ENCODE data around the gene UCK2. TPM values are rescaled to one million over a fixed set of nuclear protein-coding genes. Genes with fewer than 3 reads are reported as not detected.

Gene UCK2
- total RNA-seq, 1 donor from 2014 or later, result 27.0 TPM

DNA sequence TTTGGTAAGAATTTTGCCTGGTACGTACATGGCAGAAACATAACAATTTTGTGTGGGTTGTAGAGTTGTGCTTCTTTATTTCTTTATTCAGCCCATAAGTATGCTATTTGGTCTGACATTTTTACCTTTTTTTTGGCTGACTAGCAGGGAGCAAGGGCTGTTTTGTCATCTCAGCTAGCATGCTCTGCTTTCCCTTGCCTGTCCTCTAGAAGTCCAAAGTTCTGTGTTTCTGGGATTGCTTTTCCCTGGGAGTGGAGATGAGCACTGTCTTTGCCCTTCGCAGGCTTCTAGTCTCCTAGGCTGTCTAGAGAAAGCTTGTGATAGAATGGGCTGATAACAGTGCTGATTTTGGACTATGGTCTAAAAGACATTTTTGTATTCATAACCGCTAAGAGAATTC is 7.5 kb downstream of the UCK2 start:
- no peak for DNase-seq

DNA sequence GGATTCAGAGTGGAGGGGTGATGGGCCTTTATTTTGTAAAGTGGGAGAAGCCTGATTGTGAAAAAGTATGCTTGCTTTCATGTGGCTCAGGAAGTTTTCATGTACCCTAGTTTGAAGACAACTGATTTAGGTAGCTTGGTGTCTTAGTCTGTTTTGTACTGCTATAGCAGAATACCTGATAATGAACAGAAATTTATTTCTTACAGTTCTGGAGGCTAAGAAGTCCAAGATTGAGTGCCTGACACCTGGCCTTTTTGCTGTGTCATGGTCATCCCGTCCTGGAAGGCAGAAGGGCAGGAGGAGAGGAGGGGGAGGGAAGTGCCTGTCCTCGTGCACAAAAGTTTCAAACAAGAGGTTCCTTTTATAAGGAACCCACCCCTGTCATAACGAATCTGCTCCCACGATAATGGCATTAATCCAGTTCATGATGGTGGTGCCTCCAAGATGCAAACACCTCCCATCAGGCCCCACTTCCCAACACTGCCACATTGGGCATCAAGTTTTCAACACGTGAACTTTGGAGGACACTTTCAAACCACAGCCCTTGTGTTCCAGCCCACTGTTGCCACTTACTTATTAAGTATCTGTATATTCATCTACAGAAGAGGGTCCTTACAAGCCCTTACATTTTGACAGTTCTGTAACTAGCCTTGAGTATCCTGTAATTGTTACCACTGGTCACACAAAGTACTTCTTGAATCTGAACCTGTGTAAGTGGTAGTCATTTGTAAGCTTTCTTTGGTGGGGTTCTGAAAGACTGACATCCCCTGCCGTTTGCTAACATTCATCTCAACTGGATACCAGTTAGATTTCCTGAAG is 9.5 kb downstream of the UCK2 start:
- DNase-seq, result no peak

DNA sequence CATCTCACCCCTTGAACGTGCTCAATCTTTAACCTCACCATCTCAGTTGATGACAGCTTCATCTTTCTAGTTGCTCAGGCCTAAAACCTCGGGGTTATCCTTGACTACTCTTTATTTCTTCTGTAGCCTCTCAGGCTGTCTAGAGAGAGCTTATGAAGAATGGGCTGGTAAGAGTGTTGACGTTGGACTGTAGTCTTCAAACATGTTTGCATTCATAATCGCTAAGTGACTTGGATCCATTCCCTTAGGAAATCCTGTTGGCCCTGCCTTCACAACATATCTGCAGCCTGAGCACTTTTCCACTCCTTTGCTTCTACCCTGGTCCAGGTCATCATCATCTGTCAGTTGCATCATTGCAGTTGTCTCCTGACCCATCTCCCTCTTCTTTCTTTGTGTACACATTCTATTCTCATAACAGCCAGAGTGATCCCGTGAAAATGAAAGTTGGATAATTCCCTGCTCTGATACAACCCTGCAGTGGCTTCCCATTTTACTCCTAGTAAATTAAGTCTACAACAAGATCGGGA is 10.5 kb downstream of the UCK2 start:
- no peak for DNase-seq

DNA sequence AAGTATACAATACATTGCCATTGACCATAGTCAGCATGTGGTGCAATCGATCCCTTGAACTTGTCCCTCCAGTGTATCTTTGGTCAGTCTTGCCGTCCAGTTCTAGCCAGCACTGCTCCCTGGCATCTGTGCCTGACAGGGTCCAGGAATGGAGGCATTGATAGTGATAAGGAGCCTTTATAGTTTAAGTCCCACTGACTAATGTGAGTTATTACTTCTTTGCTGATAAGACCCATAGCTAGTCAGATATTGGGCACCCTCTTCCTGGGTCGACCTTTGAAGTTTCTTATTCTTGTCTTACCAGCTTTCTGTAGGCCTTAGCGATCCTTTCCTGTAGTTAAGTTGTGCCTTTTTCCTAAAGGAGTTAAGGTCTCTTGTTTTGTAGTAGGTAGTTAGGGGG is 13.0 kb downstream of the UCK2 start:
- no peak for DNase-seq

DNA sequence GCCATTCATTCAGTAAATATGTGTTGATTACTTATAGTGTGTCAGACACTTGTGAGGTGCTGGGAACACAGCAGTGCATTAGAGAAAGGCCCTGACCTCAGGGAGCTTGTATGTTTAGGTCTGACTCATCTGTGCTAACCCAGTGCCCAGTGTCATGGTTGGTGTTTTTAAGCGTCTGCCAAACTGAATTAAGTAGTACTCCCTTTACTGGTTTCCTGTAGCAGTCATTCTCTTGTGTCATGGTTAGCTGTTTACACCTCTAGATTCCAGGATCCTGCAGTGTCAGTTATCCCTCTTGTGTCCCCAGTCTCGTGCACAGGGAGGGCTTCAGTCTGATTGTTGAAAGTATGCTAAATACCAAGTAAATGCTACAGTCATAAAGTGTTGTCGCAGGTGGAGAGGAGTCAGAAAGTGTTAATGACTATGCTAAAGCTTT is 14.2 kb downstream of the UCK2 start:
- no peak for DNase-seq

DNA sequence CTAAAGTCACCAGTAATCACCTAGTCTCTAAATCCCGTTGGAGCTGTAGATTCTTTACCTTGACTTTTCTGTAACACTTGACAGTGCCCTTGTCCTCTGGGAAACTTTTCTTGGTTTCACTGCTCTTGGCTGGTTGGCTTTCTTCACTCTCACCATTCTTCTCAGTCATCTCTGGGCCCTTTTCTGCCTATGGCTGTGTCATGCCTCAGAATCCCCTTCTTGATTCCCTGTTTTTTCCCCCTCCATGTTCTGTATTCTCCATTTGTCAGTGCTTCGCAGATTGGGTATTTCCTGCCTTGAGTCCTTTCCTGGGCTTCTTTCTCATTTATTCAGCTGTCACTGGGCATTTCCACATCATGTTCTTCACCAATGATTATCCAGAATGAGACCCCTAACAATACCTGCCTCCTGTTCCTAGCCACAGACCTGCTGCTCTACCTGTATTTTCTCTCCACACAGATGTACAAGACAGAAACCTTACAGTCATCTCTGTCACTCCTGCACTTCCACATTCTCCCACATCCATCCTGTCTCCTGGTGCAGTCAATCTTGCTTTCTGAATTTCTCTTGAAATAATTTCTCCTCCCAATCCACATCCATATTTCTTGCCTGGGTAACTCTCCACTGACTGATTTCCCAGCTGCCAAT is 14.7 kb downstream of the UCK2 start:
- DNase-seq, result no peak

DNA sequence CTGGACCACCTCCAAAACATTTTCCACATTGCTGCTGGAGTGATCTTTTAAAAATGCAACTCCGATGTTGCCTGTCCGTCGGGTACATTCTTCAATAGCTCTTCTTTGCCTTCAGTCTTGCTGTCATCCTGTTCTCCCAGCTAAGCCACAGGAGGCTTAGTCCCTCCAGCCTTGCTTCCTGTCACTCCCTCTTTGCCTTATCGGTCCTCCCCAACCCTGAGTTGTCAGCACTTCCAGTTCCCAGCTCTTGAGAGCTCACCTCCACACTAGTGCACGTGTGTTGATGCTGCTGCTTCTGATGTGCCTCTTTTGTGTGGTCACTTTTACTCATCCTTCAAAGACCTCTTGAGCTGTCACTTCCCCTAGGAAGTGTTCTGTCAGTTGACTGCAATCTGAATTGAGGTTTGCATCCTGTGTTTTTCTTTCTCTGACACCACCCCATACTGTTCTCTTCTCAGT is 15.3 kb downstream of the UCK2 start:
- DNase-seq, result no peak

DNA sequence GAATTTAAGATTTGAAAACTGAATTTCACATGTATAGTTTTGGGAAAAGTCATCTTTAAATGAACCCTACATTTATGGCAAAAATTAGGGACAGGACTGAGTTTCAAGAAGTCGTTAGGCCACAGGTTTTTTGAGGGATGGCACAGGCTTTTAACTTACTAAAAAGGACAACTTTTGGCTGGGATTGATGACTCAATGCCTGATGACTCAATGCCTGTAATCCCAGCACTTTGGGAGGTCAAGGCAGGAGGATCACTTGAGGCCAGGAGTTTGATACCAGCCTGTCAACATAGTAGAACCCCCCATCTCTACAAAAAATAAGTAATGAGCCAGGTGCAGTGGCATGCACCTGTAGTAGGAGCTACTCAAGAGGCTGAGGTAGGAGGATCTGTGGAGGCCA is 15.9 kb downstream of the UCK2 start:
- DNase-seq, result no peak

DNA sequence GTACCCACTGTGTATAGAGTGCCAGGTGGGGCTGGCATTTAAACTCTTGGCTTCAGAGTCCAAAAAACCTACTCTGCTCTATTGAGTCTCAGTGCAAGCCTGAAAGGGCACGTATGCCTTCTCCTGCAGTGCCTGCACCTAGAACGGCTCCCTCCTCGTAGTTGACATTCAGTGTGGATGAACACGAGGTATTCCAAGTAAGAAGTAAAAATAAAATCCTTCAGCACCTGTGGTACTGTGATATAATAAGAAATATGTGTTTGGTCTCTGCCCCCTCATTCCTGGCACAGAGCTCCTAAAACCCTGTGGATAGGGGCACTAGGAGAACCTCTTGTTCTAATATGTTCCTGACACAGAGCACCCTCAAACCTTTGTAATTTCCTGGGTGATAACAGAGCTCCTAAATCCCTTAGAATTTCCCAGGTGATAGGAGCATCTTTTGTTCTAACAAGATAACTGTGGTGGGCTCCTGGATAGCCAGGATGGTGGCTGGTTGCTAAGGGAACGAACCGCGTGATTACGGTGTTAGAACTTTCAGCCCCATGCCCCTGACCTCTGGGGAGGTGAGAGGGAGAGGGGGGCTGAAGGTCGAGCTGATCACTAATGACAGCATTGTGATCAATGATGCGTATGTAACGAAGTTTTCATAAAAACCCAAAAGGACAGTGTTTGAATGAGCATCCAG is 16.8 kb downstream of the UCK2 start:
- no peak for DNase-seq

DNA sequence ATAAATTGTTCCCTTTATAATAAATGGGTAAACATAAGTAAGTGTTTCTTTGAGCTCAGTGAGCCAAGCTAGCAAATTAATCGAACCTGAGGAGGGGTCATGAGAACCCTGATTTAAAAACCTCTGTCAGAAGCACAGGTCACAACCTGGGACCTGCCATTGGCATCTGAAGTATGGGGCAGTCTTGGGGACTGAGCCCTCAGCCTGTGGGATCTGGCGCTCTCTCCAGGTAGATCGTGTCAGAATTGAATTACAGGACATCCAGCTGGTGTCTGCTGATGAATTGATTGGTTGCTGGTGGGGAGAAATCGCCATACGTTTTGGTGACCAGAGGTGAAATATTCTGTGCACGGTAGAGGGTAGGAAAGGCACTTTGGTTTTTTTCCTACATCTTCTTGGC is 17.5 kb downstream of the UCK2 start:
- DNase-seq, result no peak

DNA sequence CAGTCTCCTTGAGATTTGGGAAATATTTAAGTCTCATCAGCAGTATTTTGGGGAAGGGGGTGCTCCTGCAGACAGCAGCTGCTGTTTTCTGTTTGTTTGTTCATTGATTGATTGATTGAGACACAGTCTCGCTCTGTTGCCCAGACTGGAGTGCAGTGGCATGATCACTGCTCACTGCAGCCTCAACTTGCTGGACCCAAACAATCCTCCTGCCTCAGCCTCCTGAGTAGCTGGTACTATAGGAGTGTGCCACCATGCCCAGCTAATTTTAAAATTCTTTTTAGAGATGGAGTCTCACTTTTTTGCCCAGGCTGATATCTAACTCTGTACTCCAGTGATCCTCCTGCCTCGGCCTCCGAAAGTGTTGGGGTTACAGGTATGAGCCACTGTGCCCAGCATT is 18.2 kb downstream of the UCK2 start:
- DNase-seq, result no peak

DNA sequence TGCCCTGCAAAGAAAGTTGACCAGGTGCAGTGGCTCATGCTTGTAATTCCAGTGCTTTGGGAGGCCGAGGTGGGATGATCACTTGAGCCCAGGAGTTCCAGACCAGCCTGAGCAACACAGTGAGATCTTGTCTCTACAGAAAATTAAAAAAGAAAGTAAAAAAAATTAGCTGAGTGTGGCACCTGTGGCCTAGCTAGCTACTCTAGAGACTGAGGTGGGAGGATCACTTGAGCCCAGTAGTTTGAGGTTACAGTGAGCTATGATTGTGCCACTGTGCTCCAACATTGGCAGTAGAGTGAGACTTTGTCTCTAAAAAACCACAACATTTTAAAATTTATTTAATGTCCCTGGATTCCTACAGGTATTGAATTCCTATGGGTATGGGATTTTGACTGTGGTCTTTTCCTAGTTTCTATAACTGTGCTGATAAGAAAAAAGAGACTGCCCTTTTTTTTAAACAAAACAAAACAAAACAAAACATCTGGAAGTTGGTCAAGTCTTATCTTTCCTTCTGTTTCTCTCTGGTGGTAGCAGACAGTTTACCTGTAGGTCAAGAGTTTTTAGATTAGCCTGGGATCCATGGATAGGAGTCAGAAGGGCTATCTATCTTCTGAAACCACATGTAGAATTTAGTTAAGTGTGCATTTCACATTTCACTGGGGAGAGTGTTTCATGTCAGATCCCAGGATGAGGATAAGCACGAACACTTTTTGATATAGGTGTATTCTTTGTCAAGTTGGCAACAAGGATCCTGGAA is 18.8 kb downstream of the UCK2 start:
- DNase-seq, result no peak

DNA sequence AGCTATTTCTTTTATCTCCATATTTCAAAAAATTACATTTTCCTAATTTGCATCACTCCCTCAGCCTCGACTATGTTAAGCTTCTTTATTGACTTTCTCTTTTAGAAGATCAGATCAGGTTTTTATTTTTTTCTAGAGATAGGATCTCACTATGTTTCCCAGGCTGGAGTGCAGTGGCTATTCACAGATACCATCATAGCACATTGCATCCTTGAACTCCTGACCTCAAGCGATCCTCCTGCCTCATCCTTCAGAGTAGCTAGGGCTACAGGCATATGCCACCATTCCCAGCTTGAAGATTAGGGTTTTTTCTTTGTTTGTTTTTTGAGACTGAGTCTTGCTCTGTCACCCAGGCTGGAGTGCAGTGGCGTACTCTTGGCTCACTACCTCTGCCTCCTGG is 20.1 kb downstream of the UCK2 start:
- no peak for DNase-seq

DNA sequence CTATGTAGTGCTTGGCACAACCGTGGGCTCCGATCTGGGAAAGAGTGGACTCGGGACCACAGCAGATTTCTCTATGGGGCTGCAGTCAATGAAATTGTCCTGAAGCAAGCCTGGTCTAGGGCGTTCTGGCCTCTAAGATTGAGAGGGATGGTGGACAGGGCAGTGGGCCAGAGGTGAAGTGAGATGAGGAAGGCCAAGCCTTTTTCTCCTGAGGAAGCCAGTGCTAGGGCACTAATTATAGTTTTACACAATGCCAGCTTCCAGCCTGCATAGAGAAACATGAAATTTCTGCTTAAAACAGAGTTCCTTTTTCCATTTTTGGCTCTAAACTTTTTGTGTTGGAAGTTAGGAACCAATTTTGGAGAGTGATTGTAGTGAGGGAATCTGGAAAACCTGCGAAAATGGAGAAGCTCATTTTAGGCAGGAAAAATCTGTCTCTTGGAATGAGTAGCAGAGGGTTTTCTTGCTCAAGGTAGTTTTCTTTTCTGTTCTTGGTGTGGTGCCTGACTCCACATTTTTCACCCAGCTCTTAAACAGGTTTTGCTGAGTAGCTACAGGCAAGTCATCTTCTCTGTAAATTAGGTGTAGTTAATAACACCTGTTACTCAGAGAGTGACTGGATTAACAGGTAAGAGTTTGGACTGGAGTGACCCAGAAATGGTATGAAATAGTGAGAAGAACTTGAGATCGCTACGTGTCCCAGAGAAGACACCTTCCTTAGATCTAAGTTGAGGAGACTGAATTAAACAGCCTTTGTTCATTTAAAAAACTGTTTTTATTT is 22.1 kb downstream of the UCK2 start:
- no peak for DNase-seq

DNA sequence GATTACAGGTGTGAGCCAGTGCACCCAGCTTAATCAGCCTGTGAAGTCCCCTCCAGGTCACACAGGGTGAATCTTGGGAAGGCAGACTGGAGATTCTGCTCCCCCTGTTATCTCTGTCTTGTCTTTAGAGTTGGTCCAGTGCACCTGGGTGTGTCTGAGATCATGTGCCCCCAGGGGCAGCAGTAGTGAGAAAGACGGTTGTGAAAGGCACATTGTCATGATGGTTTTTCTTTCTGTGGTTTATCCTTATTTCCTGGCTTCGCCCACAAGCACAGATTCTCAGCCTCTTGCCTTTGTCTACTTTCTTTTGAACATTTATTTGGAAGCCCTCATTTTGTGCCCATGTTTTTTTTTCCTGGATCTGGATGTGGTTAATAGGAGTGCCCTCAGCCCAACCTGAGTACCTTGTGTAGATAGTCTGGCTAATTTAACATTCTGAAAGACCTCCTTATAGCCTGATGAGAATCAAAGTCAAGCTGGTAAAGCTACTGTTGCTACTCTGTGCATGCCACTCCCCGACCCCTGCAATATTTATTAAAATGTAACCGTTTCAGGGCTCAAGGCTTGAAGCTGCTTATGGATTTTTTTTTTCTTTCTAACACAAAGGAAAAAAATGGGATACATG is 23.7 kb downstream of the UCK2 start:
- no peak for DNase-seq

DNA sequence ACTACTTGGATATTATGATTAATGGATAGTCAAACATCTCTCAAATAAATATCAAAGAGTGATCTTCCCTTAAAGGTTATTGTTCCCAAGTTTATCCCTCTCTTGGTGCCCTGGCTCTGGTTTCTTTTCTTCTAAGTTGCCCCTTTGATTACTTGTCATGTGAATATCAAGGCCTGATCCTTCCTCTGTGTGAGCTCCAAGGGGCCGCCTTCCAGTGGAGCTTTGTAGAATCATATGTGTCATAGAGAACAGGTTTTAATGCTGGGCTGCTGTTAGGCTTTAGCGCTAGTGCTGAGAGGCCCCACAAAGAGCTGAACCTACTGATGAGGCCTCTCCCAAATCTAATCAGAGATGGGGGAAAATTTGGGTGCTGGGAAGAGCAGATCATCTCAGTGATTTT is 25.5 kb downstream of the UCK2 start:
- DNase-seq, result no peak

DNA sequence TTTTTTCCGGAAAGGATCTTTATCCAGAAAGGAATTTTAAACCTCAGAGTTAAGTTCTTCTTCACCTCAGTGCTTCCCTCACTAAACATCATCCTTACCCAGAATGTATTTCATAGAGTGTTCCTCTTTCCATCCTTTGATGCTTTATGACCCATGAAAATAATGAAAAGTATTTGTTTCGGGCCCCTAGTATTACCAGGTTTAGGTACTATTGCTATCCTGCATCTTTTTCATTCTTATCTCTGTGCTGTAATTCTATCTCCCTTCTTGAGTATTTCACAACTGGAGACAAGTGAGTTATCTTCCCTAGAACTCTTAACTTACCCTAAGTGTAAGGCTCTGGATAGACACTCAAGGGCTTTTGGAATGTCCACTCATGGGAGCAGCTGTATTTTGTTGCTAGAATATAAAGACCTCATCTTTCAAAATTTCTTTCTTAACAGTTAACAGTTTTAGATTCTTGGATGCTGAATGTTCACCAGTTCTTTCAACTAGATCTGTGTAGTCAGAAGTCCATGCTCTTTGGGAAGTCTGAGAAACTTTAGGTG is 26.2 kb downstream of the UCK2 start:
- no peak for DNase-seq

DNA sequence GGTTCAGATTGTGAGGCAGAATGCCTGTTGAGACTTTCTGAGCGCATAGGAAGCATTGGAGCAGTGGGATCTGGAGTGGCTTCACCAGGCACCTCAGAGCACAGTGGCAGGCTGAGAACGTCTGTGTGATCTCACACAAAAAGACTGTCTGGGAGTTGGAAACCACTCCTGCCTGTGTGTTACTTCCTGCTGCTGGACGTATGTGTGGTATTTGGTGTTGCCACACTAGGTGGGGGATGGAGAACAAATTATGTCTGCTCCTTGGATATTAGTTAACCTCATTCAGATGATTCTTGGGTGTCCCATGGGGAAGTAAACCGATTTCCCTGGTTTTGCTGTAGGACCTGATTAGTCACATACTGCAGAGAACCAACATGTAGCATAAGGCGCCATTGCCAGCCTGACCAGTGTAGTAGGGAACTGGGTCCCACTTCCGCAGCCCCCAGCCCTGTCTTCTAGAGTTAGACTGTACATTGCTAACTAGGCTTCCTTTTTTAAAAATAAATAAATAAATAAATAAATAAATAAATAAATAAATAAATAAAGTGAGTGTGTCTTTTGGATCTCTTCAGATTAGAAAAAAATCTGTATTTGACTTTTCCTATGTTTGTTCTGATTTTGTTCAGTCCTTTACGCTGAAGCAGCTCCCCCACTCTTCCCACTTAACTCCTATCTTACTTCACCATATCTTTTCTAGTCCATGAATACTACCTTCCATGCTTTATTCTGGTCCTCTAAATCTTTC is 26.9 kb downstream of the UCK2 start:
- DNase-seq, result no peak

DNA sequence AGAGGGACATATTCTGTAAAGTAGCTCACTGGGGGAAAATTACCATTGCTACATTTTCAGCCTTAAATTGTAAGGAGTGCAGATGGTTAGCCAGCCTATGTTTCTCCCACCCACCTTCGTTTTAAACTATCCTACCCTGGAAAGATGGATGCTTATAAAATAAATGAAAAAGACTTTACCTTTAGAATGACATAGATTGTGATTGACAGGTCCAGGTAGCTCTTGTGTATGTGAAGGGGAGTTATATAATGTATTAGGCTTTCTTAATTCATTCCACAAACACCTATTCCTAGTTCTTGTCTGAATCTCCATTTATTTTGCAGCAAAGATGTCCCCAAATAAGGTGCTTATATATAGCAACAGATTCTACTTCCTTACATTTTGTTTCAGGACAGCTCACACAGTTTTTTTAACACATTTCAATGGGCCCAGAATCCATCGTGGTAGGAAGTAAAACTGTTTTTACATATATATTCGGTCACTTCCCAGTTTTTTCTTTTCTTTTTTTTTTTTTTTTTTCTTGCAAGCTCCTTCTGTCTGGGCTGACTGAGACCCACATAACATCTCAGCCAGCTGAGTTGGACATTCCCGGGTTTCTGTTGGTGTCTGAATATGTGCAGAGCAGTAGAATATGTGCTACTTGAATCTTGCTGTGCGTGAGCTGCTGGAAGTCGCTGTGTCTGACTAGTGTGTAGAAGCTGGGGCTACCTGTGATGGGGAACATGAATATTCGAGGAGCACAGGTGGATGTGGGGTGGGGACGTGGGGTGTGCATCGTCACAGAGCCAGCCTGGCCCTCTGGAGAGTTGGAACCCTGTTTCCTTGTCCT is 27.8 kb downstream of the UCK2 start:
- no peak for DNase-seq

Measured in skin of body (tissue), 2 donors.